Vagina (tissue), 2 donors: Measurements from ENCODE around the gene HECTD4.

Source experiments
- CTCF ChIP-seq, 3 experiments: fragments of 450-650 bp in 2 of 3; fragments of 200-600 bp in 1 of 3; sonication (generic) in 1 of 3; IDR thresholded peaks; one replicate each; pipeline ENCODE4 v1.5.1; 2017 to 2019; ENCODE audit warnings: antibody characterized with exemption in 3 of 3, mild to moderate bottlenecking in 2 of 3, moderate library complexity in 2 of 3
- POLR2A ChIP-seq, 2 donors: fragments of 450-650 bp; IDR thresholded peaks; one replicate each; pipeline ENCODE4 v1.6.1; 2017; ENCODE audit warnings: antibody characterized with exemption in 2 of 2, mild to moderate bottlenecking in 2 of 2, moderate library complexity in 2 of 2
- POLR2AphosphoS5 ChIP-seq, 2 donors: sonication (generic); formaldehyde crosslinking; IDR thresholded peaks; one replicate each; pipeline ENCODE4 v1.9.0; 2017; ENCODE audit warnings: antibody characterized with exemption in 2 of 2, mild to moderate bottlenecking in 2 of 2, low read depth in 1 of 2; ENCODE audit not compliant: insufficient read depth in 1 of 2

- TF ChIP-seq CTCF (IDR thresholded peaks at IDR 0.05) = no peak
- TF ChIP-seq POLR2A (IDR thresholded peaks at IDR 0.05) = no peak
- no peak for TF ChIP-seq POLR2AphosphoS5 (IDR thresholded peaks at IDR 0.05; ENCODE audit: insufficient read depth in 1 of 2, low read depth in 1 of 2)
Observed at GRCh38 chr12:112188130-112188830, 194.0 kb downstream of the HECTD4 start.
